NK-92 treated with Interleukin-12 subunit alpha and Interleukin-12 subunit beta, amount 100 ng/mL, for 24 hours (cell line): ENCODE data around the gene C12orf76.
"Not testable (repeated sequence)": the region's sequence is repeated elsewhere in the genome, so short reads cannot be mapped to it uniquely, and the experiment has no call there.

Source experiments
- DNase-seq: peaks from one replicate; lab custom pipeline; 2025; lab: John Stamatoyannopoulos, UW

Gene C12orf76

DNA sequence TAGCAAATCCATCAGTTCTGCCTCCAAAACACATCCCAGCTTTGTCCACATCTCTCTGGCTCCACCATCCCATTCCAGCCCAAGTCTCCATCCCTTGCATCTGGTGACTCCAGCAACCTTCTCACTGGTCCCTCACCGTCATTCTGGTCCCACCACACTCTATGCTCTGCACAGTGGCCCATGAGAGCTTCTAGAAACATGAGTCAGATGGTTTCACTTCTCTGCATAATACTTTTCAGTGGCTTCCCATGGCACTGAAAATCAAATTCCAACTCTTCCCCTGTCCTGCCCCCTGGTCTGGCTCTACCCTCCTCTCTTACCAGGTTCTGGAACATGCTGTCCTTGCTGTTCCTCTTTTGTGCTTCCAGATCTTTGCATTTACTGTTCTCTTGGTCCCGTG lies 17.2 kb upstream of the C12orf76 start:
- DNase-seq: no peak

DNA sequence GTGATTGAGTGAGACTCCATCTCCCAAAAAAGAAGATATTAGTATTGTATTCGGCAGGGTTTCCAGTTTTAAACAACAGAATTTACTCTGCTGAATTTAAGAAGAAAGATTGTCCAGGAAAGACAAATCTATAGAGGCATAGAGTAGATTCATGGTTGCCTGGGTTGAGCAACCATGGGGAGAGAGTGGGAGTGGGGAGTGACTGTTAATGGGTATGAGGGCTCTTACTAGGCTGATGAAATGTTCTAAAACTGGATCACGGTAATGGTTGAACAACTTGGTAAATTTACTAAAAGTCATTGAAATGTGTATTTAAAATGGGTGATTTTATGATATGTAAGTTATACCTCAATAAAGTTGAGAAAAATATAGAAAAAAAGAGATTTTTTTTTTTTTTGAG lies 13.9 kb upstream of the C12orf76 start:
- no peak for DNase-seq

DNA sequence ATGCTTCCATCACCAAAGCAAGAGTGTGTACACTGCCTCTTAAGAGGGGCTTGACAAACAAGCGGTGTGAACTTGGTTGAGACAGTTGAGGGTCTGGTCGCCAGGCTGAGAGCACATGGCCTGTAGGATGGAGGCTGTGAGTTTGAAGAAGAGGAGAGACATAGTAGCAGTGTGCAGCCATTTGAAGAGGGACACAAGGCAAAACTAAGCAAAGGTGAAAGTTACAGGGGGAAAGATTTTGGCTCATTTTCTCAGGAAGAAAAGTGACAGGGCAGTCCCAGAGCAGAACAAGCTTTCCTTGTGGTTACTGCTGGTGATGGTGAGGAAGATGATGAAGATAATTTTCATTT lies 11.3 kb upstream of the C12orf76 start:
- DNase-seq: no peak

DNA sequence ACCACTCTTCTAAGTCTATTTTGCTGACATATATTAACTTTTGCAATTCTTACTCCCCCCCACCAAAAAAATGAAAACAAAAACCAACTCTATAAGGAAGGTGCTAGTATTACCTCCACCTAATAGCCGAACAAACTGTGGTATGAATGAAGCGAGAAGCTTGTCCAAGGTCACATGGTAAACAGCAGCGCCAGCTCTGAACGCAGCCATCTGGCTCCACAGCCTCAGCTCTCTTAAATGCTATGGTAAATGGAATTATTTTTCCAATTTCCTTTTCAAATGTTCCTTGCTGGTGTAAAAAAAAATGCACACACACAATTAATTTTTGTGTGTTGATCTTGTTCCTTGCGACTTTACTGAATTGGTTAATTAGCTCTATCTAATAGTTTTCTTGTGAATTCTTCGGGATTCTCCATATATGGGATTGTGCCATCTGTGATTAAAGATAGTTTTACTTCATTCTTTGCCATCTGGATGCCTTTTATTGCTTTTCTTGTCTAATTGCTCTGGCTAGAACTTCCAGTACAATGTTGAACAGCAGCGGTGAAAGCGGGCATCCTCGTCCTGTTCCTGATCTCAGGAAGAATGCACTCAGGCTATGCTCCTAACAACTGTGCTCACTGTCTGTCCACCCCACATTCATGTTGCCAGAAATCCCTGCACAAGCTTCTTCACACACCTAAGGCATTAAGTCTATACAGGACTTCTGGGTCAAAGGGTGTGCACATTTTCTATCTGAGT lies 10.7 kb upstream of the C12orf76 start:
- no peak for DNase-seq

DNA sequence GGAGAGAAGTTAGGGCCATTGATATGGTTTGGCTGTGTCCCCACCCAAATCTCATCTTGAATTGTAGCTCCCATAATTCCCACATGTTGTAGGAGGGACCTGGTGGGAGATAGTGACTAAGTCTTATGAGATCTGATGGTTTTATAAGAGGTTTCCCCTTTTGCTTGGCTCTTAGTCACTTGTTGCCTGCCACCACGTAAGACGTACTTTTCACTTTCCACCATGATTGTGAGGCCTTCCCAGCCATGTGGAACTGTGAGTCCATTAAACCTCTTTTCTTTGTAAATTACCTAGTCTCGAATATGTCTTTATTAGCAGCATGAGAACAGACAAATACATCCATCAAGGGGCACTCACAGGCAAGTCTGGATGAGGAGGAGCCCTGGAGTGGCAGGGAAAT lies 8.3 kb upstream of the C12orf76 start:
- DNase-seq: not testable (repeated sequence)

DNA sequence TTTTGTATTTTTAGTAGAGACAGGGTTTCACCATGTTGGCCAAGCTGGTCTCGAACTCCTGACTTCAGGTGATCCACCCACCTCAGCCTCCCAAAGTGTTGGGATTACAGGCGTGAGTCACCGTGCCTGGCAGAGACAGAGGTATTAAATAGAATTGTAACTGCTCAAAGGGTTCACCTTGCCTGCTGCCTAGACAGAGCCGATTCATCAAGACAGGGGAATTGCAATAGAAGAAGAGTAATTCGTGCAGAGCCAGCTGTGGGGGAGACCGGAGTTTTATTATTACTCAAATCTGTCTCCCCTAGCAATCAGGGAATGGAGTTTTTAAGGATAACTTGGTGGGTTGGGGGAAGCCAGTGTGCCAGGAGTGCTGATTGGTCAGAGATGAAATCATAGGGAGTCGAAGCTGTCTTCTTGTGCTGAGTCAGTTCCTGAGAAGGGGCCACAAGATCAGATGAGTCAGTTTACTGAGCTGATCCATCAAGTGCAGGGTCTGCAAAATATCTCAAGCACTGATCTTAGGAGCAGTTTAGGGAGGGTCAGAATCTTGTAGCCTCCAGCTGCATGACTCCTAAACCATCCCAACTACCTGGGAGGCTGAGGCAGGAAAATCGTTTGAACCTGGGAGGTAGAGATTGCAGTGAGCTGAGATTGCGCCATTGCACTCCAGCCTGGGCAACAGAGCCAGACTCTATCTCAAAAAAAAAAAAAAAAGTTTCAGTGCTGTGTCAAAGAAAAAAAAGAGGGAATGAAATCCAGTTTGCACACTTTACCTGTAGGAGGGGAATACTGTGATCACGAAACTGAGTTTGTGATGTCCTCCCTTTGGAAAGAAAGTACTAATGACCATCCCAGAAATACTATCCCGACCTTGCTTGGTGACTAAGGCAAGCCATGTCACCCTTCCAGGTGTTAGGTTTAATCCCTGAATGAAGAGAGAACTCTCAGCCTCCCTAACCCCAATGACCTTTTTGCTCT lies 7.3 kb upstream of the C12orf76 start:
- DNase-seq: peak; percentile 20

DNA sequence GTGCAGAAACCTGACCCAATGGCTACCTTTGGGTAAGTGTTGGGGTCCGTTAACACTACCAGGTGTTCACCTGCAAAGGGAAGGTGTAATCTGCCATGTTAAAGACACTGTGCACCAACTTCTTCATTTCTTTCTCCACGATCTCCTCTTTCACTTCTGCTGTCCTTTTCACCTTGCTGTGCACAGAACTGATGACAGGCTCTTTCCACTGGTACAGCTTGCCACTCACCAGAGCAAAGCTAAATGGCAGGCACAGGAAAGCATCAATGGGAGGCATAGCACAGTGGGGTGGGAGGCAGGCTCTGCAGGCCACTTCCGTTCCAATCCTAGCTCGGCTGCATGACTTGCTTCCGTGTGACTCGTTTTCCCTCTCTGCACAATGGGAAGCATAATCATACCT lies 2.6 kb upstream of the C12orf76 start:
- no peak for DNase-seq

DNA sequence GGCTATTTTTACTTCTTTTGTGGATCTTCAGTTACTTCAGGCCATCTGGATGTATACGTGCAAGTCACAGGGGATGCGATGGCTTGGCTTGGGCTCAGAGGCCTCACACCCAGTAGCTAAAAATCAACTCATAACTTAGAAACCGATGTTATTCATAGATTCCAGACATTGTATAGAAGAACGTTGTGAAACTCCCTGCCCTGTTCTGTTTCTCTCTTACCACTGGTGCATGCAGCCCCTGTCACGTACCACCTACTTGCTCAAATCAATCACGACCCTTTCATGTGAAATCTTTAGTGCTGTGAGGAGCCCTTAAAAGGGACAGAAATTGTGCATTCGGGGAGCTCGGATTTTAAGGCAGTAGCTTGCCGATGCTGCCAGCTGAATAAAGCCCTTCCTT lies 1.3 kb upstream of the C12orf76 start:
- DNase-seq: not testable (repeated sequence)

DNA sequence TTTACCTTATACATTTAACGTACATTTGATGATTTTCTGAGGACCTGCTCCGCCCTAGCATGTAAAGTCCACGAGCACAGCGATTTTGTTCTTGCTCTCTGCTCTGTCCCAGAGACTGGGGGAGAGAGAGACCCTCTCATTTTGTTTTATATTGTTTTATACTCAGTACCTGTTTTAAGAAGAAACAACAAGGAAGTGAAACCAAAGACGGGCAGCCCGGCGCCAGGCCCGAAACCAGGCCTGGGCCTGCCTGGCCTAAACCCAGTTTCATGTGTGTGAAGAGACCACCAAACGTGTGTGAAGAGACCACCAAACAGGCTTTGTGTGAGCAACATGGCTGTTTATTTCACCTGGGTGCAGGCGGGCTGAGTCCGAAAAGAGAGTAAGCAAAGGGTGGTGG lies 712 bp upstream of the C12orf76 start:
- DNase-seq: not testable (repeated sequence)

DNA sequence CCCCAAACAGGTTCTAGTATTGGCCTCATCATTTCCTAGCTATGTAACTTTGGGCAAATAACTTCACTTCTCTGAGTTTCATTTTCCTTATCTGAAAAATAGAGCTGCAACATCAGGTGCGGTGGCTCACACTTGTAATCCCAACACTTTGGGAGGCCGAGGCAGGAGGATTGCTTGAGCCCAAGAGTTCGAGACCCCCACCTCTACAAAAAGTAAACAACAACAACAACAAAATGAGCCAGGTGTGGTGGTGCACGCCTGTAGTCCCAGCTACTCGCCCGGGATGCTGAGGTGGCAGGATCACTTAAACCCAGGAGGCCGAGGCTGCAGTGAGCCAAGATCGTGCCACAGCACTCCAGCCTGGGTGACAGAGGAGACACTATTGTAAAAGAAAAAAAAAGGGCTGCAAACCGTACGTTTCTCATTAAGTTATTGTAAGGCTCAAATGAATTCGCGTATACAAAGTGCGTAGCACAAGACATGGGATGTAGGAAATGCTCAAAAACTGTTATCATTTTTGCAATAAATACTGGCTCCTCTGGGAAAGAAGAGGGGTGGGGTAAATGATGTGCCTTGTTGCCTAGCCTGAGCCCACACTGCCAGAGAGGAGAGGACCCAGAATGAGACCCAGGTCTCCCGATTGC lies 903 bp downstream of the C12orf76 start:
- DNase-seq: no peak

DNA sequence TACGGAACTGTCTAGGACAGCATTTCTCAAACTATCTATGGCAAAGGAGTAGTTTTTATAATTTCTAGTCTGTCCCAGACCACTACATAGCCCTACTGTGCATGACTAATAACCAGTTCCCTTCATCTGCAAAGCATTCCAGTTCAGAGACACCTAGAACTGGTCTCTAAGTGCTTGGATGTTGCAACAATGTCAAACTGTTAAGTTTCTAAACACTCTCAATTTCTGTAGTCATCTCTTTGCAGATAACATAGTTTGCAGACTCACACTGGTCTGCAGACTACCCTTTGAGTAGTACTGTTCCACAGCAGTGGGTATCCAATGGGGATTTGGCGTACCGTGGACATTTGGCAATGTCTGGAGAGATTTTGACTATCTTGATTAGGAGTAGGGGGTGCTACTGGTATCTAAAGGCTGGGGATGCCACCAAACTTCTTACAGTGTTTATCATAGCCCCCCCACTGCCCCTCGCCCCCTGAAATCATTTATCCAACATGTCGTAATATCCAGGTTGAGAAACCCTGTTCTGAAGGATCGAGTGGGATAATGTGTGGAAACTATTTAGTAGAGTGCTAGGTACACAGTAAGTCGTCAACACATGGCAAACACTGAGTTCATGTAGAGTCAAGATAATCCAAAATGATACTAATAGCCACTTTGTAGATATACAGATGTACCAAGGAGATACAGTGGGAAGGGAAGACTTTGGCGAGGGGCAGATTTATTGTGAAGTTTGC lies 1.7 kb downstream of the C12orf76 start:
- DNase-seq: no peak

DNA sequence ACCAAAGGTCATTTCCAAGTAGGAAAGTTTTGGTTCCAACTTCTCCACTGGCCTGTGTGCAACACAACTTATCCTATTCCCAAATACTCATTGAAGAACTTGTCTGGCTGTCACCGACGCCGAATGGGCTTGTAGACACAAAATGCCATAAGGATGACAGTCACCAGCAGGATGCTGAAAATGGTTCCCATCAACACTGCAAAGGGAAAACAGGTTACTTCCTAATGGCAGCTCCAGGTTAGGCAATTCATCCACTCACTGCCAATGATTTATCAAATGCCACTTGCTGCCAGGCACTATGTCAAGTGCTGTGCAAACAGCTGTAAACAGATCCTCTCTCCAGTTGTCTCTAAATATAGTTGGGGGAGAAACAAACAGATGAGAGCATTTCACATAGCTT lies 6.1 kb downstream of the C12orf76 start:
- no peak for DNase-seq

DNA sequence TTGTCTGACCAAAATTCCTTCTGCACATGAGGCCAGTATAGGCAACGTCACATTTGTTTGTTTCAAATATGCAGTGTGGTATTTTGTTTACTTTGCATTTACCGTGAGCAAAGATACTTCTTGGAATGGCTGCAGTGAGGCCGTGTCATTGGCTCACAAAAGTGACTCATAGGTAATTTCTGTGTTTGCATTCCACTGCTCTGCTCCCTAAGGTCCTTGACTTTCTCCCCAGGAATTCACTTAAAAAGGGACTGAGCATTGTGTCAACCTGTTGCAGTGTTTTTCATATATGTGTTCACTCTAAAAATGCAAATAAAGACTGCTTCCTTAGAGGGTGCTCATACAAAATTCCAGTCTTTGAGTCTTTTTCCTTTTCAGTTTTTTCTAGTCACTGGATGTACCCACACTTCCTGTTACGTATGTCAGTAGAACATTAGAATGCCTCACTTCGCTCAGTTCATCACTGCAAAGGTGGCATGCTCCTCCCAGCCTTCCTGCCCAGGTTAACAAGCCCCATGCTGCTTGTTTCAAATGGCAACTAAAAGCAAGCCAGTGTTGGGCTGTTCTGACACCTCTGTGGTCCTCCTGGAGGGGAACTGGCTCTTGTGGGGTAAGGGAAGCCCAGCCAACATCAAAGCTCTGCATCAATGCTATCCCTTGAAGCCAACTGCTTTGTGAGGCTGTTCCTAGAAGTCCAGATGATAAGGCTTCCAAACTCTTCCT lies 9.1 kb downstream of the C12orf76 start:
- no peak for DNase-seq

DNA sequence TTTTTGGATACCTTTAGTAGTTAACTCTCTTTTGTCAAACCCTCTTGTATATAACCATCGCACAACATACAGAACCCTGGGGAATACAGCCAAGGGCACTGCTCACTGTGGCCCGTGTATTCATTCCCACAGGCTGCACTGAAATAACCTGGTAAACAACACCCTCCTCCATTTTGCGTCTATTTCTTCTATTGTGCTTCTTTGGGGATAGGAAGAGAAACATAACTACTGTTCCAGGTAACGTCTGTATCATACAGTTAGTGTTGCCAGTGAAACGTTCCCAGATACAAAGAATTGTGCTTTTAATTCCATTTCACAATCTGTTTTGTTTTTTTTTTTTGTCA lies 9.6 kb downstream of the C12orf76 start:
- DNase-seq: no peak

DNA sequence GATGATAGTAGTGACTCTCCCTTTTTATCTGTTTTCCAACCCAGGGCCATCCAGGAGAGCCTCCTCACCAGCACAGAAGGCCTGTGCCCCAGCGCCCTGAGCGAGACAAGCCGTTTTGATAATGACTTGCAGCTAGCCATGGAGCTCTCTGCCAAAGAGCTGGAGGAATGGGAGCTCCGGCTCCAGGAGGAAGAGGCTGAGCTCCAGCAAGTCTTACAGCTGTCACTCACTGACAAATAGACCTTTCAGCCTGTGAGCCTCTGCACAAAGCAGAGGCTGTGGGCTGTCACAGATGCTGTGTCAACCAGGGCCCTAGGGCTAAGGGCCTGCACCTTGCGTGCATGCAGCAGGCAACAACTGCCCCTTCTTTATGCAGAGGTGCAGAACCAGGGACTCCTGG lies 11.0 kb downstream of the C12orf76 start:
- no peak for DNase-seq

DNA sequence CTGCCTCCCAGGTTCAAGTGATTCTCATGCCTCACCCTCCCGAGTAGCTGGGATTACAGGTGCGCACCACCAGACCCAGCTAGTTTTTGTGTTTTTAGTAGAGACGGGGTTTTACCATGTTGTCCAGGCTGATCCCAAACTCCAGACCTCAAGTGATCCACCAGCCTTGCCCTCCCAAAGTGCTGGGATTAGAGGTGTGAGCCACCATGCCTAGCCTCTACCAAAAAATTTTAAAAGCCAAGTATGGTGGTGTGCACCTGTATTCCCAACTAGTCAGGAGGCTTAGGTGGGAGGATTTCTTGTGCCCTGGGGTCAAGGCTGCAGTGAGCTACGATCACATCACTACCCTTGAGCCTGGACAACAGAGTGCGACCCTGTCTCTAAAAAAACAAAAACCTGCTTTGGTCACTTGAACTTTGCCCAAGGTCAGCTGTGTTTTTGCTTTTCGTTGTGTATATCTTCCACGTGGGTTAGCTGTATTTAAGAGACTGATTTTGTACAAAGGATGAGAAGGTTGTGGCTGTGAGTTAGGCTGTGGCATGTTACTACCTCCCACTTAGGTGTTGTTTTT lies 12.7 kb downstream of the C12orf76 start:
- no peak for DNase-seq

DNA sequence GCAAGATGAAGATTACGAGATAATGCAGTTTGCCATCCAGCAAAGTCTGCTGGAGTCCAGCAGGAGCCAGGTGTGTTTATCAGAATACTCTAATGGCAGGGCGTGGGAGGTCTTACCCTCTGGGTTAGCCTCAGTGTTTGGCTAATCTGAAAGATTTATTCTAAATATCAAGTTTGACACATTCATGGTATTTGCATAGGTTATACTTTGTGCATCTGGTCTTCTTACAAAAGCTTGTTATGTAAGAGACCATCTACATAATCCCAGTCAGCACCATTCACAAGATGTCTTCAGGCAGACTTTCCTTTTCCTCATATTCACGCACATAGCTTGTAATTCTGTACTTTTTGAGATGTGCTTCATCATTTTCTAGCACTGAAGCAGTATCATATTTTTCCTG lies 14.4 kb downstream of the C12orf76 start:
- no peak for DNase-seq

DNA sequence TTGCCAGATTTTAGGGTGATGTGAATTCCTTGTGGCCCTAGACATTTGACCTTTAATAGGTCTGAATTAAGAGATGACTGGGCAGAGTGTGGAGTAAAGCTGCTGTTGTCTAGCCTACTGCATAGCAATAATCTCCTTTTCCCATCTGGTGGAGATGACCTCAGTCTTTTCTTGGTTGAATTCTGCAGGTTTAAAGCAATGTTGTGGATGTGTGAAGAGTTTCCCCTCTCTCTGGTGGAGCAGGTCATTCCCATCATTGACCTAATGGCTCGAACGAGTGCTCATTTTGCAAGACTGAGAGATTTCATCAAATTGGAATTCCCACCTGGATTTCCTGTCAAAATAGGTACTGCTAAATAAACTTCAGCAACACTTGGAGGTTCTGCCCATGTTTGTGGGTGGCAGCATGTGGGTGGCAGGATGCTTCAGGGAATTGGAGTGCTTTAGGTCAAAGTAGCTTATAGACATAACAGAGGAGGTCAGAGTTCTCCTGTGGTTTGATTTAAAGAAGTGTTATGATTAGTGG lies 19.0 kb downstream of the C12orf76 start:
- DNase-seq: no peak

DNA sequence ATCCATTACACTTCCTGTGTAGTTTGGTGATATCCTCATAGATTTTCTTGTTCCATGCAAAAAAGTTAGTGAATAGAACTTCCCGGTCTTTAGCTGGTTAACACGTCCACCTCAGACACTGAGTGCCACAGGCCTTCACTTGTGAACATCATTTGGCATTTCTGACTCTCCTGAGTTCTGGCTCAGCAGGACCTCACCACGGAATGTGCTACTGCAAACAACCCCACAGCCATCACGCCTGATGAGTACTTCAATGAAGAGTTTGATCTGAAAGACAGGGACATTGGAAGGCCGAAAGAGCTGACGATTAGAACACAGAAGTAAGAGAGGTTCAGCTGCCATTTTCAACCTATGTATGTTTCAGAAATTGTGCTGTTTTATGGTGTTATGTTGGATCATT lies 20.0 kb downstream of the C12orf76 start:
- DNase-seq: no peak

DNA sequence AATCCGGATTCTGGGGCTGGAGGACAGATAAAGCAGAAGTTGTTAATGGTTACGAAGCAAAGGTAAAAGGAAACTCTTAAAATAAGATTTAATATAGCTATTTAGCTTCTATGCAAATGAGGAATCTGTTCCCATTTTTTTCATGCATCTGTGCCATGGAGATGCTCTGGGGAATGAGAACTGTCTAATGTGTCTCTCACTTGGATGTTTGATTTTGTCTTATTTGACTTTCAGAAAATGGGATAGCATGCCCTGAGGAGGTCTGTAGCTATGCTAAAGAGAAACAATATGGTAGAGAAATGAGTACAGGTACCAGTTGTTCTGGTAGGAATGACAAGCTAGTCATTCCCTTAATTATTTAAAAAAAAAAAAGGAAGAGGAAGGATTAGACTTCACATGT lies 24.3 kb downstream of the C12orf76 start:
- DNase-seq: no peak
